ENCODE data around the gene PYGL.

DNA sequence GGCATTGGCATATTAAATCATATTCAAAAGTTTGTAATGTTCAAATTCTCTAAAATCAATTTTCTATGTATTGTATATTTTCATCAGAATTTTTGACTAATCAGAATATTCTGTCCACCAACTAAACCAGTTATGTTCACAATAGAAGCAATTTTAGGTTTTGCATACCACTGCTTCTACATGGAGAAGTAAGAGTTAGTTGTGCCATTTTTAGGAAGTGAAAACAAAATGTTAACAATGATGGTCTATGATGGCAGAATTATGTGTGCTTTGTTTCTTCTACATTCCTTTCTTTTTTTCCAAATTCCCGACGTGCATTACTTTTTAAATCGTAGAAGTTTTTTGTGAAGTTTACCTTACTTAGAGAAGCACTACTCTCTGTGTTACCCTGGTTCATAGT, 42.9 kb downstream of the PYGL start:
- TF ChIP-seq YY1 (IDR thresholded peaks at IDR 0.05; ENCODE audit: insufficient read depth, insufficient read length) (no peak), SUZ12 (IDR thresholded peaks at IDR 0.05; ENCODE audit: extremely low read depth, insufficient read depth, insufficient read length) (no peak), ZNF274 (IDR thresholded peaks at IDR 0.05; ENCODE audit: low read depth, low read length) (no peak)

All from NT2/D1 (cell line).